Testis (tissue), 2 donors: ENCODE measurements around the gene PCSK4.

Experiments
- POLR2A ChIP-seq: fragments of 450-650 bp; IDR thresholded peaks from one replicate; pipeline ENCODE4 v1.6.1; 2017; ENCODE audit warnings: antibody characterized with exemption, mild to moderate bottlenecking, moderate library complexity
- TF ChIP-seq, protein P1 (sequence below), 3 experiments: fragments of 450-650 bp in 2 of 3; fragments of 200-600 bp in 1 of 3; sonication (generic) in 1 of 3; IDR thresholded peaks; one replicate each; pipeline ENCODE4 v1.5.1; 2016 to 2019; ENCODE audit warnings: antibody characterized with exemption in 3 of 3, mild to moderate bottlenecking in 2 of 3, moderate library complexity in 1 of 3

DNA sequence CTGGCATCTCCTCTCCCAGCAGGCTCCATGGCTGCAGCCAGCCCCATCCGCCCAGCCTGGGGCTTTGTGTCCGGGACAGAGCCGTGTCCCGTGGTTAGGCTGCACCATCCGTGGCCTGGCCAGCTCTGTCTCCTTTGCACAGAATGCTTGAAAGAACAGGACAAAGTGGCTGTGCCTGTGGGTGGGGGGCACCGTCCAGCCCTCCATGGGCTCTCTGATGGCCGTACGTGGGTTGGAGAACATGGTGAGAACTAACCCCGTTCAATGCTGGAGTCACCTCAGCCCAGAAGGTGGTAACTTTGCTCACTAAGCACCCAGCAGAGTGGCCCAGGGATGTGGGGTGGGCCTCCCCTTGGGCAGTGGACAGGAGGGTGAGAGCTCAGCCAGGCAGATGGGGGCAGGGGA is 49.1 kb downstream of the PCSK4 start:
- TF ChIP-seq, protein P1, sequence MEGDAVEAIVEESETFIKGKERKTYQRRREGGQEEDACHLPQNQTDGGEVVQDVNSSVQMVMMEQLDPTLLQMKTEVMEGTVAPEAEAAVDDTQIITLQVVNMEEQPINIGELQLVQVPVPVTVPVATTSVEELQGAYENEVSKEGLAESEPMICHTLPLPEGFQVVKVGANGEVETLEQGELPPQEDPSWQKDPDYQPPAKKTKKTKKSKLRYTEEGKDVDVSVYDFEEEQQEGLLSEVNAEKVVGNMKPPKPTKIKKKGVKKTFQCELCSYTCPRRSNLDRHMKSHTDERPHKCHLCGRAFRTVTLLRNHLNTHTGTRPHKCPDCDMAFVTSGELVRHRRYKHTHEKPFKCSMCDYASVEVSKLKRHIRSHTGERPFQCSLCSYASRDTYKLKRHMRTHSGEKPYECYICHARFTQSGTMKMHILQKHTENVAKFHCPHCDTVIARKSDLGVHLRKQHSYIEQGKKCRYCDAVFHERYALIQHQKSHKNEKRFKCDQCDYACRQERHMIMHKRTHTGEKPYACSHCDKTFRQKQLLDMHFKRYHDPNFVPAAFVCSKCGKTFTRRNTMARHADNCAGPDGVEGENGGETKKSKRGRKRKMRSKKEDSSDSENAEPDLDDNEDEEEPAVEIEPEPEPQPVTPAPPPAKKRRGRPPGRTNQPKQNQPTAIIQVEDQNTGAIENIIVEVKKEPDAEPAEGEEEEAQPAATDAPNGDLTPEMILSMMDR (IDR thresholded peaks at IDR 0.05) = no peak
- no peak for TF ChIP-seq POLR2A
